ENCODE results near the gene ECI1.

DNA sequence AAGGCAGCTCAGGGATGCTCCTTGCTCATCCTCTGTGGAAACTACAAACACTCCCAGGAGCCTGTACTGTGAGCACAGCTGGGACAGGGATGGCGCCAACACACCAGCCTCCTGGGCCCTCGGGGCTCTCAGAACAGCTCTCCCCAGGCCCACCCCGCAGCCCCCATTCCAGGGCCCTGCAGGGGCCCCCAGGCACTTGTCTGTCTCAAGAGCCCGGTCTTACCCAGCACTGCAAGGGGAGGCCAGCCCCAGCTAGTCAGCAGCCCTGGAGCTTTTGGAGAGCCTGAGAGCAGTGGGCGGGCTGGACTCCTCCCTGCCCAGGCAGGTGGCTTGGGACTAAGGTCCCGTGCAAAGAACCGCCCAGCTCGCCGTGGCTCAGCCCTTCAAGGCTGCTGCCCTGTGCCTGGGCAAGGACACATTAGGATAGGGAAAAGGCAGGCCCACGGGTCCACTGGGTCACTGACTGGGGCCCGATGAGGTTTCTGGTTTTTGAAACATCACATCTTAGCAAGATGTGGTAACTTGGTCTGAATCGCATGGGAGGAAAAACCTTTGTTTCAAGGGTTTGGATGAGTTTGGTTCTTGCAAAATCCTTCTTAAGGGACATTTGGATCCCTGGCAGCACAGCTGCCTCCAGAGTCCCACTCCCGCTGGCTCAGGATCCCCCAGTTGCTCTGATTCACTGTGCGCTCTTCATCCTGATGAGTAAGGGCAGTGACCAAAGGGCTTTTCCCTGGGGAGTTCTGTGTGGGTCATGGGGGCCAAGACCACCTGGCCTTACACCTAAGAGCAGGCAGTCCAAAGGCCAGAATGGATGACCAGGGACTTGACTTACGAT is 12.3 kb downstream of the ECI1 start:
- TF ChIP-seq POLR2A (IDR thresholded peaks at IDR 0.05) (no peak), POLR2AphosphoS5 (IDR thresholded peaks at IDR 0.05) (no peak)
- TF ChIP-seq, protein P1, sequence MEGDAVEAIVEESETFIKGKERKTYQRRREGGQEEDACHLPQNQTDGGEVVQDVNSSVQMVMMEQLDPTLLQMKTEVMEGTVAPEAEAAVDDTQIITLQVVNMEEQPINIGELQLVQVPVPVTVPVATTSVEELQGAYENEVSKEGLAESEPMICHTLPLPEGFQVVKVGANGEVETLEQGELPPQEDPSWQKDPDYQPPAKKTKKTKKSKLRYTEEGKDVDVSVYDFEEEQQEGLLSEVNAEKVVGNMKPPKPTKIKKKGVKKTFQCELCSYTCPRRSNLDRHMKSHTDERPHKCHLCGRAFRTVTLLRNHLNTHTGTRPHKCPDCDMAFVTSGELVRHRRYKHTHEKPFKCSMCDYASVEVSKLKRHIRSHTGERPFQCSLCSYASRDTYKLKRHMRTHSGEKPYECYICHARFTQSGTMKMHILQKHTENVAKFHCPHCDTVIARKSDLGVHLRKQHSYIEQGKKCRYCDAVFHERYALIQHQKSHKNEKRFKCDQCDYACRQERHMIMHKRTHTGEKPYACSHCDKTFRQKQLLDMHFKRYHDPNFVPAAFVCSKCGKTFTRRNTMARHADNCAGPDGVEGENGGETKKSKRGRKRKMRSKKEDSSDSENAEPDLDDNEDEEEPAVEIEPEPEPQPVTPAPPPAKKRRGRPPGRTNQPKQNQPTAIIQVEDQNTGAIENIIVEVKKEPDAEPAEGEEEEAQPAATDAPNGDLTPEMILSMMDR (IDR thresholded peaks at IDR 0.05): no peak
